GM19452 (cell line): ENCODE measurements around the gene CHD2.
"Not testable (repeated sequence)": the region's sequence is repeated elsewhere in the genome, so short reads cannot be mapped to it uniquely, and the experiment has no call there.

ENCODE experiments used
- ATAC-seq: cut with Tn5 transposase; IDR thresholded peaks from one replicate; pipeline ENCODE4 v1.9.1; 2021; ENCODE audit not compliant: unreplicated experiment

CHD2 gene

DNA sequence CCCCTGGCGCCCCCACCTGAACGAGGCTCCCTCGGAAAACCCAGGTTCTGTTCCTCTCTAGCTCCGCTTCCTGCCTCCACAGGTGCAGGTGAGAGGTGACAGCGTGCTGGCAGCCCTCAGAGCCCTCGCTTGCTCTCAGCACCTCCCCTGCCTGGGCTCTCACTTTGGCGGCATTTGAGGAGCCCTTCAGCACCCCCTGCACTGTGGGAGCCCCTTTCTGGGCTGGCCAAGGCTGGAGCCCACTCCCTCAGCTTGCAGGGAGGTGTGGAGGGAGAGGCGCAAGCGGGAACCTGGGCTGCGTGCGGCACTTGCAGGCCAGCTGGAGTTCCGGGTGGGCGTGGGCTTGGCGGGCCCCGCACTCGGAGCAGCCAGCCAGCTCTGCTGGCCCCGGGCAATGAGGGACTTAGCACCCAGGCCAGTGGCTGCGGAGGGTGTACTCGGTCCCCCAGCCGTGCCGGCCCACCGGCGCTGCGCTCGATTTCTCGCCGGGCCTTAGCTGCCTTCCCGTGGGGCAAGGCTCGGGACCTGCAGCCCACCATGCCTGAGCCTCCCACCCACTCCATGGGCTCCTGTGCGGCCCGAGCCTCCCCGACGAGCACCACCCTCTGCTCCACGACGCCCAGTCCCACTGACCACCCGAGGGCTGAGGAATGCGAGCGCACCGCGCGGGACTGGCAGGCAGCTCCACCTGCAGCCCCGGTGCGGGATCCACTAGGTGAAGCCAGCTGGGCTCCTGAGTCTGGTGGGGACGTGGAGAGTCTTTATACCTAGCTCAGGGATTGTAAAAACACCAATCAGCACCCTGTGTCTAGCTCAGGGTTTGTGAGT is 131.6 kb downstream of the CHD2 start:
- not testable (repeated sequence) for ATAC-seq

DNA sequence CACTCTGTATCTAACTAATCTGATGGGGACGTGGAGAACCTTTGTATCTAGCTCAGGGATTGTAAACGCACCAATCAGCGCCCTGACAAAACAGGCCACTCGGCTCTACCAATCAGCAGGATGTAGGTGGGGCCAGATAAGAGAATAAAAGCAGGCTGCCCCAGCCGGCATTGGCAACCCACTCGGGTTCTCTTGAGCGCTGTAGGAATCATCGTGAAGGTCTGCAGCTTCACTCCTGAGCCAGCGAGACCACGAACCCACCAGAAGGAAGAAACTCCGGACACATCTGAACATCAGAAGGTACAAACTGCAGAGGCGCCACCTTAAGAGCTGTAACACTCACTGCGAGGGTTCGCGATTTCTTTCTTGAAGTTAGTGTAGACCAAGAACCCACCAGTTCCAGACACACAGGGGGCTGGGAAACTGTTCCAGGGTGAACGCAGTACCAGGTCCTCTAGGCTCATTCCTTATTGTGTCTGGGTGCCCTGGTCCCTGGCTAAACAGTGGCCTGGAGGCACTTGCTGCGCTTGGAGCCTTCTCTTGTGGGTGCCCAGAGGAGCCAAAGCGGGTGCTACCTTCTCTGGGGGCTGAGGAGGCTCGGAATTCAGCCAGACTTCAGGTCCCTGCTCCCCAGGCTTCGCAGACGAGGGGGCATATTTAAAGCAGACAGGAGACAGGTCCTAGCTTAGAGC is 132.5 kb downstream of the CHD2 start:
- not testable (repeated sequence) for ATAC-seq

DNA sequence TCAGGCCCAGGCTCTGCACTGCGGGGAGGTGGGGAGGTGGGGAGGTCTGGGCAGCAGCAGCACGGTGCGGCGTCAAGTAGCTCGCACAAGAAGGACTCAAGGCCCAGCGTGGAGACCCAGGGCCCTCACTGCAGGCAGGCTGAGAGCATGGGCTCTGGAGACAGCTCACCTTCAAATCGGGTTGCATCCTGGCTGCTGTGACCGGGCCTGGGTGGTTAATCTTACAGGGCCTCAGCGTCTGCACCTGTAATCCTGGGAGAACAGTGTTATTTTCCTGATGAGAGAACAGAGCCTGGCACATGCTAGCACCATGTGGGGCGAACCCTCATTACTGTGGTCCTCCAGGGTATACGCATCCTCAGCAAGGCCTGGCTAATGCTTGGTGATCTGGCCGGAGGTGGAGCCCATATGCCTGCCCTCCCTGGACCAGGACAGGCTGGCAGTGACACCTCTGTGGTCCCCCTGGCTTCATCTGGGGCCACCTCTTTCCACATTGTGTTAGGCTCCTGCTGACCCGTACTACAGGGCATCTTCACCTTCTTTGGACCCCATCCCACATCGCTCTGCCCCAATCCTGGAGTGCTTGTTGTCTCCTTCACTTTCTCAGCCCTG is 133.4 kb downstream of the CHD2 start:
- no peak for ATAC-seq

DNA sequence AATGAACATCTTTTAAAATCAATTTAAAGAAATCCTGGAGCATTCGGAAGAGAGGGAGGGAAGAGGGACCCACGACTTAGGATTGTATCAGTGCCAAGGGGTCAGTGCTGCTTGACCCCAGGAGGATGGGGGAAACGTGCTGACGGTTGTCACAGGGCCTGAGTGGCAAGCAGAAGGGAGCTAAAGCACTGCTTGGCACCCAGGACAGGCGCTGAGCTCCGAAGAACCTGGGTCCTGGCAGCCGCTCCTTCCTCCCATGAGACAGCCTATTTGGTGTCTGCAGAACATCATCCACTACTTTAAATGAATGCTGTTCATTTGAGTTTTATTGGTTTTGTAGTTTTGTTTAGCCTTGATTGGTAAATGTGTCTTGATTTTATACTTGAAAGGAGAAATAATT is 134.4 kb downstream of the CHD2 start:
- ATAC-seq = no peak

DNA sequence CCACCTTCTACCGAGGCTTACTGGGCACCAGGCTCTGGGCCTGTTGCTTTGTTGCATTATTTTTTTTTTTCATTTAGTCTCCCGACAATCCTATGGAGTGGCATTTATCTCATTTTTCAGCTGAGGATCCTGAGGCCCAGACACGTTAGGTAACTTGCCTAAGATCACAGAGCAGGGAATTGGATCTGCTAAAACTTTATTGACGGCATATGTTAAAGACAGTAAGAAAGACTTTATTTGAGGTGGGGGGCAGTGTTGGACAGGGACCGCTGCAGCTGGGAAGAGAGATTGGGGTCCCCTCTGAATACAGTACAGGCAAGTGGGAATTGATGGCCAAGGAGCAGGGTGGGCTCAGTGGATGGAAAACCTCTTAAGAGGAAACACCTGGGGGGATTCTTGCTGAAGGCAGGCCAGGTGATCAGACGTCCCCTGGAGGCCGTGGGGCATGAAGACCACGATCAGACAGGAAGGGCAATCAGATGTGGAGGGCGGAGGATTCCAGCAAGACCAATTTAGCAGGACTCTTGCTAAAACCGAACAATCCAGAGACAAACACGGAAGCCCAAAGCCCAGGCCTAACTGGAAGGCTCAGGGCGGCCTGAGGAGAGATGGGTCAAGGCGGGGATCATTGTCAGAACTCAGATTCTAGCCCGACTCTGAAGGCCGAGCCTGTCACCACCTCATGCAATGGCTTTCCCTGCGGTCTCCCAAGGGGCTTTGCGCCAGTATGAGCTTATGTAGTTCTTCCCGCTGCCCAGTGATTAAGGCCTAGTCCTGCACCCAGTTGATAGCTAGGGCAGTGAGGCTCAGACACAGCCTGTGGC is 135.2 kb downstream of the CHD2 start:
- ATAC-seq = no peak

DNA sequence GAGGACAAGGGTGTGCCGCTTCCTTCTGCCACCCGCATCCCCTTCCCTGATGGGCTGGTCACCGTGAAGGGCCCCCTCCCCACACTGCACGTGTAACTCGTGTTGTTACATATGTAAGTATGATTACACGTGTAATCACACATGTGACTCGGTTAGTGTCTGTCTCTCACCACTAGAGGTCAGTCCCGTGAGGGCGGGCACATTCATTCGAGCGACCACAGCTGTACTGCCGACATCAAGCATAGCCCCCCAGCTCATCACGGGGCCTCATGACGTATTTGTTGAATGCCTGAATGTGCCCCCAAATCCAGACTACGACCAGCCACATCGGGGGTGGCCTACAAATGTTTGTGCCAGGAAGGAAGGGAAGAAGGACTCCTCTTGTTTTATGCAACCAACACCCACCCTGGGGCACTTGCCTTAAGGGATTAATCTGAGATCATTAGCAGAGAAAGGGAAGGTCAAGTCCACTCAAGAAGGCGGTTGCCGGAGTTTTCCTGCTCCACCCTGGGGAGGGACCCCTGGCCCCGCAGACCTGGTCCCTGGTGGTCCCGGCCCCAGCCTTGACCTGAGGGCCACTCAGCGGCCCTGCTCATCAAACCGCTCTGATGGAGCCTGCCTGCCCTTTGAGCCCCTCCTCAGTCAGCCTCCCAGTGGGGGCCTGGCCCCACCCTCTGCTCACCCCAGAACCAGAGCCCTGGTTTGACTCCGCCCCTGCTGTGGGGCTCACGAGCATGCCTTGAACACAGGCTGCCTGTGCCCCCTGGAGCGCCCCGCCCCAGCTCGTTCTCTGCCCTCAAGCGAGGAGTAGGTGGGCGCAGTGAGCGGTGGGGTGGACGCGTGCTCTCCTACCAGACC is 136.1 kb downstream of the CHD2 start:
- ATAC-seq = no peak

DNA sequence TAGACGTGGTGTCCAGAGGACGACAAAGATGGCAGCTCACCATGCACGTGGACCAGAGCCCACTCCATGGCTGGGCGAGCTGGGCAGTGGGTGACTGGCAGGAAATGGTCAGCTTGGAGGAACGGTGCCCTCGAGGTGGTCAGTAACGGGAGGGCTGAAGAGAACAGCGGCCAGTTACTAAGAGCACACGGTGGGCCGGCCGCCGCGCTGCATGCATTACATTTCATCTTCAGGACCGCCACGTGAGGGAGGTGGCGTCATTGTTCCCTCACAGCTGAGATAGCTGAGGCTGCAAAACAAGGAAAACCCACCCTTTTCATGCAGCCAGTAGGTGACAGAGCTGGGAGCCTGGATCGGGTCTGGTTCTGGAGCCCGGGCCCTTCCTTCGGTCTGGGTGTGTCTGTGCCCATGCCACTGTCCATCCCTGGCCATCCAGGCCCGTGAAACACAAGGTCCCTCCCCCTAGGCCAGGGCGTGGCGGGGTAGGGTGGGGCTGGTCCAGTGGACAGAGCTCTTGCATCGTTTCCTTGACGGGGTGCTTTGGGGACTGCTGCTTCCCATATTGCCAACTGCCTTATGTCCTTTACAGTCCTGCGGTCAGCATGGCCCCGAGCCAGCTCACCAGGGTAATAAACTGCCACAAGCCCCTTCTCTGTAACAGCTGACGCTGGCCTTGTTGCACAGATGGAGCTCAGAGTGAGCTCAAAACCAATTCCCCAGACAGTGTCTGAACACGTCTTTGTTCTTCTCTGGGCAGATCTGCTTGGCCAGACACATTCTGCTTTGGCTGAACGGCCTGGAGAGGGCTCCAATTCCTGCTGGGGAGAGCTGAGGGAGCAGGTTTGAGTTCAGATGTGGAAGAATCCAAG is 137.1 kb downstream of the CHD2 start:
- ATAC-seq = no peak

DNA sequence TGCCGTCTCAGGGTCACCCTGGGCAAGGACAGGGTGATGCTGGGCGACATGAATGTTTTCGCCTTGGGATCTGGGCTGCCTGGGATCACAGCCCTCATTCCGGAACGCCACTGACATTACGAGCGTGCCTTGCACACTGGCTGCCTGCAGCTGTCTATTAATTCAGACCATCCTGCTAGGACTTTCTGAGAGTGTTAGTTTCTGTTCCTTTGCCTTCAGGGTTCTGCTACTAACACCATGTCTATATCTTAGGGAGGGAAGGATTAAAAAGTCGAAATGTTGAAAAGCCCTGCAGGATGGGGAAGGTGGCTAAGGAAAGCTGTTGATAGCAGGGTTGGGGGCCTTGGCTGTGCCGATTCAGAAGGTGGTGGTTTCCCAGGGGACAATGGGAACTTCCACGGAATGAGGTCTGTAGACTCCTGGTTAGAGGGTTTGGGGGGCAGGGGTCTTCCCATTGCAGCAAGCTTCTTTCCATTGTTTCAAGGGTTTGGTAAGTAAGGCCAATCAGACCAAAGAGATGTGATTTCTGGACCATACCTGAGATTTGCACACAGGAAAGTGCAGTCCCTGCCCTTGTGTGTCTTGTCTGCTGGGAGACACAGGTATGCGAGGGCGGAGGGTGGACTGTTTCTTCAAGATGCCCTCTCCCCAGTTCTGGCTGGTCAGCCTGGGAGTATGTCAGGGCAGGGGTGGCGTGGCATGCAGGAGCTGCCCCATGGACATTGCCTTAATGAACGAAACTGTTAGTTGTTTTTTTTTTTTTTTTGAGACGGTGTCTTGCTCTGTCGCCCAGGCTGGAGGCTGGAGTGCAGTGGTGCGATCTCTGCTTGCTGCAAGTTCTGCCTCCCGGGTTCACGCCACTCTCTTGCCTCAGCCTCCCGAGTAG is 137.9 kb downstream of the CHD2 start:
- ATAC-seq = no peak

DNA sequence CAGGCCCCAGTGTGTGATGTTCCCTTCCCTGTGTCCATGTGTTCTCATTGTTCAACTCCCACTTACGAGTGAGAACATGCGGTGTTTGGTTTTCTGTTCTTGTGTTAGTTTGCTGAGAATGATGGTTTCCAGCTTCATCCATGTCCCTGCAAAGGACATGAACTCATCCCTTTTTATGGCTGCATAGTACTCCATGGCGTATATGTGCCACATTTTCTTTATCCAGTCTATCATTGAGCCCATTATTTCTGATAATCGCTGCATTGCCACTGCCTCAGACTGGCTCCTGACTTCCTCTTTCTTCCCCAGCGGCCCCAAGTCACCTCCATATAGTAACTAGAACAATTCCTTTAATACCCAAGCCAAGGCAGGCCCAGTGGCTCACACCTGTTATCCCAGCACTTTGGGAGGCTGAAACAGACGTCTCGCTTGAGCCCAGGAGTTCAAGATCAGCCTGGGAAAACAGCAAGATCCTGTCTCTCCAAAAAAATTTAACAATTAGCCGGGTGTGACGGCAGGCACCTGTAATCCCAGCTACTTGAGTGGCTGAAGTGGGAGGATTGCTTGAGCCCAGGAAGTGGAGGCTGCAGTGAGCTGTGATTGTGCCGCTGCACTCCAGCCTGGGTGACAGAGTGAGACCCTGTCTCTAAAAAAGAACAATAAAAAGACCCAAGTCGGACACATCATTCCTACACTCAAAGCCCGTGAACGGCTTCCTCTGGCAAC is 139.6 kb downstream of the CHD2 start:
- not testable (repeated sequence) for ATAC-seq

DNA sequence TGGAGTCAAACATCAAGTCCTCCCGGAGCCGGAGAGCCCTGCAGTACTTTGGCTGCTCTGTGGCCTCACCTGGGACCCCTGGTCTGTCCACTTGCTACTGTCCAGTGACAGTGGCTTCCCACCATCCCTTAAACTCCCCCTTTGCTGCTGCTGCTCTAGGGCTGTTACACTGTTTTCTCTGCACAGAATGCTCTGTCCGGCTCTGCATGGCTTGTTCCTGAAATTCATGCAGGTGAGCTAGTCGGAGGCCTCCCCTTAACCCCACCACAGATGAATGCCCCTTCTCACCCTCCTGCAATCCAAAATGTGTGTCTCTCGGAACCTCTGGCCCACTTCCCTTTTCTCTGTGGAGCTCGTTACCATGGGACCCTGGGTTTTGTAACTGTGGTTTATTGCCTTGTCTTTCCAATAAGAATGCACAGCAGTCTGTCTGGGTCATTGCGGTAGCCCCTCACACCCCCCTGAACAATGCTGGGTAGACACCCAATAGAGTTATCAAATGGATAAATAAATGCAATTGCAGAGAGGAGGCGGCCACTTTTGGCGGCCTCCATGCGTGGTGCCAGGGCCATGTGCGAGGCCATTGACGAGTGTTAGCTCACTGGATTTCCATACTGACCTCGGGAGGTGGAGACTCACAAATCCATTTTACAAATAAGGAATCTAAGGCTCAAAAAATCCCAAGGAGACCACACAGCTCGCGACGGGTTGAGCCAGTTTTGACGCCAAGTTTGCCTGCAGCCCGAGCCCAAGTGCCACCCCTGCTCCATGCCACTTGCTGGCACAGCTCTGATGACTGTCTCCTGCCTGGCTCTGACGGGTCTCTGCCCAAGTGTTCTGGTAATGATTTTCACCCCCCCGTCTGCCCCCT is 140.4 kb downstream of the CHD2 start:
- ATAC-seq = no peak

DNA sequence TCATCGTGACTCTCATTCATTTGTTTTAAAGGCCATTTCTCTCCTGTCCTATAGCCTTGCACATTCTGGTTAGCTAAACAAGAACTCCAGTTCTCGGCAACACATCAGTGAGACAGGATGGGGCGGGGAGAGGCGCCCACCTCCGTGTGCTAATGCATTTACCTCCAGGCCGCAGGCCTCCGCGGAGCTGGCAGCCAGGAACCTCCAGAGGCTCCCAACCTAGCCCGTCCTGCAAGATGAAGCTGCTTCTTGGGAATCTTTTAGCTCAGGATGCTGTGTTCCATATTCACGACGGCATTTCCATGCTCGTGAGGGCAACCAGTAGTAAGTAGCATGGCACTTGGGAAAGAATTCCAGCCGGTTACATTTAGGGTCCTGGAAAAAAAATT is 141.0 kb downstream of the CHD2 start:
- no peak for ATAC-seq

DNA sequence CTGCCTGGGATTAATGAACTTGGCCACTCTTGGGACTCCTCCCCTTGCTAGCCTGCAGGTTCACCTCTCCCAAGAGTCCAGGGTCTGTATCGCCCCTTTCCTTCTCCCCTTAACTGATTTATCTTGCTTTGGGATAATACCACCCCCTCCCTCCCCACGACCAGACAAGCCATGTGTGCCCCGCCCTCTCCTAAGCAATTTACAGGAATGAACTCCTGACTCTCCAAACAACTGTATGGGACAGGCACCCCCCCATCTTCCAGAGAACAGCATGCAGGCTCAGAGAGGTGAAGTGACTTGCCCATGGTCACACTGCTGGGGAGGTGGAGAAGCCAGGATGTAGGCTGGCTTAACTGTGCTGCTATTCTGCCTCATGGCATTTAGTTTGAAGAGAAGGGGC is 142.1 kb downstream of the CHD2 start:
- ATAC-seq = no peak

DNA sequence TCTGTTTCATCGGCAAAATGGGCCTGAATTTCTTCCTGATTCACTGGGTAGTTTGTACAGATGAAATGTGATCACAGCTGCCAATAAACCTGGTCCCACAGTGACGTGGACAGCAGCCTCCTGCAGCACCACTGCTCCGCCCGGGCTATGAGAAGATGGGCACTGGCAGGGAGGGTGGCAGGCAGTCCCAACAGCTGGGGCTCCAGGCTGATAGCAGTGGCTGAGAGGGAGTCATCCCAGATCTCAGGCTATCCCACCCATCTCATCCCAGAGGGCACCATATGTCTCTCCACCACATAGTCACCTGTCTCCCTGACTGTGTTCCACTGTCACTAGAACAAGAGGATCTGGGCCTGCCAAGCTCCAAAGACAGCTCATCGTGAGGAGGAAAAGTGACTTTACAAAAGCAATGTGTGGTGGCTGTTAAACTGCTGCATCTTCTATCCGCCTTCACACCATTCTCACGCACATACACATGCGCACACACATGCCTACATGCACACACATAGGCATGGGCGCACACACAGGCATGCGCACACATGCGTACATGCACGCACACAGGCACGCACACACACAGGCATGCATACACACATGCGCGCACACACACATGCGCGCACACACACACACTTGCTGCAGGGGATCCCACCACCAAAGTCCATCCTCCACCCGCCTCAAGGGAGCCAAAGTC is 142.7 kb downstream of the CHD2 start:
- no peak for ATAC-seq

DNA sequence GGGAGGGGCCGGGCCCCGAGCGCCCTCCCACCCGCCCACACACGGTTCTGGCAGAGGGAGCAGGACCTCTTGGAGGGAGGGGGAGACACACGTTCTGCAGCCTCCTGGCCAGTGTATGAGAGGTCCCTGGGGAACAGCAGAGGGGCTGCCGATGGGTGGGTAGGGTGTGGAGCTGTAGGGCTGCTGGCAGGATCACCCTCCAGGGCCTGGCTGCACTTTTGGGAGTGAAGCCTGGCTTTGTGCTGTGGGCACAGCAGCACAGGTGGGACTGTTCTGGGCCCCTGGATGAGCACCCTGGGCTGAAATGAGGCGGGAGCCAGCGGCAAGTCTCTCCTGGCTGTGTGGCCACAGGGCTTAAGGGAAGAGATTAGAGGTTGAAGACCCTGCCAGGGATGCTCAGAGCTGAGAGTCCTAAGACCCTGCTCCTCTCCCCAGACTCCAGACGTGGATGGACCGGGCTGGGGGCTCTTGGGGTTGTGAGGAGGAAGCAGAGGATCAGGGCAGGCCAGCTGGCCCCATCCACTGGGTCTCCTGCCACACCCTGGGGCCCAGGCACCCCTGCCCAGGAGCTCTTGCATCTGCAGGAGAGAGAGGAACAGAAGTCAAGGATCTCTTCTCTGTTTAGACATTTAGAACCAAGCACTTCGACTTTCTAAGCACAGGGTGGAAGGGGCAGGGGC is 143.6 kb downstream of the CHD2 start:
- ATAC-seq = no peak

DNA sequence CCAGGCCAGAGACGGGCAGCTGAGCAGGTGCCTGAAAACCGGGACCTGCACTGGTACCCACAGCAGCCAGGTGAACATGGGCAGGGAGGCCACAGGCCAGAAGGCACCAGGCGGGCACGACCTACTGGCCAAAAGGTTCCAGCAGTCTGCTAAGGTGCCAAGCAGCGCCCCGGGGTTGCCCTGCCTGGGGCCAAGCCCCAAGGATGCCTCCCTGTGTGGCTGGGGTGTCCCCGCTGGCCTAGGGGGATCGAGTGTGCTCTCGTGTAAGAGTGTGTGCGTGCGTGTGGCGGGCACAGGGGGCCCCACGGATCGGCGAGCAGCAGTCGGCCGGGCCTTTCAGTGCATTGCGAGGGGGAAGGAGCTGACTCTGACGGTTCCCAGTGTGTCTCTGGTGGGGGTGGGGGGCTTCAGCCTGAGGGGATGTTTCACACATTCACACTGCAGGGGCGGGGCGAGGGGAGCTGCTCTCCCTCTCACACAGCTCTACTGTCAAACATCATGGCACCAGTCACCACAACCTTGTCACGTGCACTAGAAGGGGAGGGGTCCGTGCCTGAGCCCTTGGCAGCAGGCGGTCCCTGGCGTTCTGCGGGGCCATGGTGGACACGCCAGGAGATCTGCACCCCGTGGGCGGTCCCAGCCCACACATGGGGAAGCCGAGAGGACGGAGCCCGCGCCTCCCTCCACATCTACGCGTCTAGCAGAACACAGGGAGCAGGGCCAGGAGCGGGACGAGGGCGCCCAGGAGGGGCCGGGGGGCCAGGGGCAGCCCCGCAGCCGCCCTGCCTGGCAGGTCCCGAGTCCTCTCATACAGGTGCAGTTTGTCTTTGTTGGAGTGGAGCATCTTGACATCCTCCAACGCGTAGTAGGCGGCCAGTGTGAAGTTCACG is 144.4 kb downstream of the CHD2 start:
- no peak for ATAC-seq
